GM12872 (cell line): ENCODE data around the gene TIGD7.

ENCODE experiments used
- CTCF ChIP-seq: IDR thresholded peaks from 3 replicates; pipeline ENCODE4 v1.5.1; 2011; ENCODE audit warnings: low read depth, mild to moderate bottlenecking, low read length, moderate library complexity; ENCODE audit not compliant: insufficient read depth

TIGD7 gene

DNA sequence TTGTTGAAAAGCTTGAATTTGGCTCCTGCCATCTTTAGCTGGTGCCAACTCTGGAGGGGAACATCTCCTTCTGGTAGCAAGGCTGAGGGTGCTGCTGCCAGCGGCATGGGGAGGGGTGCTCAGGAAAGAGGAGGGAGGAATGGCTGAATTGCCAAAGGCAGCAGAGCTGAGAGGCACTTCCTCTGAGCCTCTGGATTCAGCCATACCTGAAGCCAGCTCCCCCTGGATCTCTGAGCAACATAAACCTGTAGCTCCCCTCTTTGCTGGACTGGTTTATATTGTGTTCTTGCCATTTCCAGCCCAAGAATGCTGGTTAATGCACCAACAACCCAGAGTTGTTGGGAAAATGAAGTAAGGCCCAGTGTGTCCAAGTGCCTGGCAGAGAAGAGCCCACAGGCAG is 56.2 kb downstream of the TIGD7 start:
- TF ChIP-seq CTCF: no peak
